Esophagus squamous epithelium (tissue), 4 donors: Measurements from ENCODE around the gene PKIG.

ENCODE experiments used
- POLR2A ChIP-seq, 4 donors: fragments of 450-650 bp; IDR thresholded peaks; one replicate each; pipeline ENCODE4 v1.6.1; 2017; ENCODE audit warnings: antibody characterized with exemption in 4 of 4, mild to moderate bottlenecking in 4 of 4, moderate library complexity in 3 of 4
- TF ChIP-seq, protein P1 (sequence below), 6 experiments: fragments of 450-650 bp in 4 of 6; fragments of 200-600 bp in 2 of 6; sonication (generic) in 2 of 6; IDR thresholded peaks; one replicate each; pipeline ENCODE4 v1.5.1; 2016 to 2019; ENCODE audit warnings: antibody characterized with exemption in 6 of 6, mild to moderate bottlenecking in 4 of 6, moderate library complexity in 4 of 6

DNA sequence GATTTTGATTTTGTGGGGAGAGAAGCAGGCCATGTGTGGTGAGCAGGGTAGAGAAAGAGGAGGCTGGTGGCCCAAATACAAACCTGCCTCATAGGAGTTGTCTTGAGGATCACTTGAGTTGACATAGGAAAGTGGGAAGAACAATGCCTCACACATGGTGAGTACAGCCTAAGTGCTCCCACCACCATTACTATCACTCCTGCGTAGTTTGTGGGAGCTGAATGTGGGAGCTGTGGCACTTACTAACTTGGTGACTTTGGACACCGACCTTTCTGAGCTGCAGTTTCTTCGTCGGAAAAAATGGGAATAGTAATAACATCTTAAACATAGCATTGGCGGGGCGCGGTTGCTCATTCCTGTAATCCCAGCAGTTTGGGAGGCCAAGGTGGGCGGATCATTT is 35.0 kb upstream of the PKIG start:
- TF ChIP-seq, protein P1, sequence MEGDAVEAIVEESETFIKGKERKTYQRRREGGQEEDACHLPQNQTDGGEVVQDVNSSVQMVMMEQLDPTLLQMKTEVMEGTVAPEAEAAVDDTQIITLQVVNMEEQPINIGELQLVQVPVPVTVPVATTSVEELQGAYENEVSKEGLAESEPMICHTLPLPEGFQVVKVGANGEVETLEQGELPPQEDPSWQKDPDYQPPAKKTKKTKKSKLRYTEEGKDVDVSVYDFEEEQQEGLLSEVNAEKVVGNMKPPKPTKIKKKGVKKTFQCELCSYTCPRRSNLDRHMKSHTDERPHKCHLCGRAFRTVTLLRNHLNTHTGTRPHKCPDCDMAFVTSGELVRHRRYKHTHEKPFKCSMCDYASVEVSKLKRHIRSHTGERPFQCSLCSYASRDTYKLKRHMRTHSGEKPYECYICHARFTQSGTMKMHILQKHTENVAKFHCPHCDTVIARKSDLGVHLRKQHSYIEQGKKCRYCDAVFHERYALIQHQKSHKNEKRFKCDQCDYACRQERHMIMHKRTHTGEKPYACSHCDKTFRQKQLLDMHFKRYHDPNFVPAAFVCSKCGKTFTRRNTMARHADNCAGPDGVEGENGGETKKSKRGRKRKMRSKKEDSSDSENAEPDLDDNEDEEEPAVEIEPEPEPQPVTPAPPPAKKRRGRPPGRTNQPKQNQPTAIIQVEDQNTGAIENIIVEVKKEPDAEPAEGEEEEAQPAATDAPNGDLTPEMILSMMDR (IDR thresholded peaks at IDR 0.05), result no peak
- no peak for TF ChIP-seq POLR2A (IDR thresholded peaks at IDR 0.05)
